Measurements from ENCODE around the gene SIGLEC14. TPM values are rescaled to one million over a fixed set of nuclear protein-coding genes. Genes with fewer than 3 reads are reported as not detected.

The SIGLEC14 gene
- total RNA-seq, 1 donor from 2014 or later = not detected

GRCh38 chr19:51600940-51601580 is 45.6 kb downstream of the SIGLEC14 start:
- H3K4me3 Mint-ChIP-seq (ENCODE audit: low read depth) = no peak overlapping the region
- H3K27me3 Mint-ChIP-seq = no peaks in the 10 kb centered on the region
- no peaks in the 10 kb centered on the region for H3K4me1 Mint-ChIP-seq (ENCODE audit: low read depth)
- no peak overlapping the region for H3K27ac Mint-ChIP-seq
- peaks cover 3% of the 10 kb centered on the region for H3K9me3 Mint-ChIP-seq (ENCODE audit: low read depth)
- peaks cover 1% of the 10 kb centered on the region for H3K36me3 Mint-ChIP-seq (ENCODE audit: insufficient read depth)
- TF ChIP-seq CTCF (IDR thresholded peaks at IDR 0.05; ENCODE audit: unreplicated experiment) = no peak
- no peak for DNase-seq (ENCODE audit: low spot score, unreplicated experiment)

GRCh38 chr19:51599084-51599483 is 47.5 kb downstream of the SIGLEC14 start:
- Mint-ChIP-seq H3K27ac (no peak overlapping the region), H3K4me3 (ENCODE audit: low read depth) (no peak overlapping the region), H3K4me1 (ENCODE audit: low read depth) (peaks cover 7% of the 10 kb centered on the region), H3K36me3 (ENCODE audit: insufficient read depth) (peaks cover 1% of the 10 kb centered on the region), H3K27me3 (no peaks in the 10 kb centered on the region), H3K9me3 (ENCODE audit: low read depth) (peaks cover 3% of the 10 kb centered on the region)
- no peak for TF ChIP-seq CTCF (IDR thresholded peaks at IDR 0.05; ENCODE audit: unreplicated experiment)
- DNase-seq (ENCODE audit: low spot score, unreplicated experiment) = no peak

GRCh38 chr19:51598159-51598915 is 48.3 kb downstream of the SIGLEC14 start:
- peaks cover 1% of the 10 kb centered on the region for H3K36me3 Mint-ChIP-seq (ENCODE audit: insufficient read depth)
- no peak for TF ChIP-seq CTCF (IDR thresholded peaks at IDR 0.05; ENCODE audit: unreplicated experiment)
- H3K9me3 Mint-ChIP-seq (ENCODE audit: low read depth) = peaks cover 3% of the 10 kb centered on the region
- H3K4me1 Mint-ChIP-seq (ENCODE audit: low read depth) = peaks cover 13% of the 10 kb centered on the region
- no peak for DNase-seq (ENCODE audit: low spot score, unreplicated experiment)
- no peak overlapping the region for H3K4me3 Mint-ChIP-seq (ENCODE audit: low read depth)
- no peaks in the 10 kb centered on the region for H3K27me3 Mint-ChIP-seq
- H3K27ac Mint-ChIP-seq = no peak overlapping the region

GRCh38 chr19:51595190-51596175 is 51.1 kb downstream of the SIGLEC14 start:
- Mint-ChIP-seq H3K36me3 (ENCODE audit: insufficient read depth) (no peaks in the 10 kb centered on the region), H3K4me3 (ENCODE audit: low read depth) (peak overlapping the region; percentile 87), H3K4me1 (ENCODE audit: low read depth) (peaks cover 17% of the 10 kb centered on the region), H3K27me3 (no peaks in the 10 kb centered on the region), H3K27ac (peak overlapping the region; percentile 95), H3K9me3 (ENCODE audit: low read depth) (peaks cover 3% of the 10 kb centered on the region)
- no peak for TF ChIP-seq CTCF (IDR thresholded peaks at IDR 0.05; ENCODE audit: unreplicated experiment)
- DNase-seq (ENCODE audit: low spot score, unreplicated experiment) = no peak

- H3K27ac Mint-ChIP-seq = peak overlapping the region; percentile 95
- peaks cover 17% of the 10 kb centered on the region for H3K4me1 Mint-ChIP-seq (ENCODE audit: low read depth)
- H3K27me3 Mint-ChIP-seq = no peaks in the 10 kb centered on the region
- peak overlapping the region; percentile 87 for H3K4me3 Mint-ChIP-seq (ENCODE audit: low read depth)
- no peak for TF ChIP-seq CTCF (IDR thresholded peaks at IDR 0.05; ENCODE audit: unreplicated experiment)
- H3K9me3 Mint-ChIP-seq (ENCODE audit: low read depth) = peaks cover 3% of the 10 kb centered on the region
- H3K36me3 Mint-ChIP-seq (ENCODE audit: insufficient read depth) = peaks cover 1% of the 10 kb centered on the region
- no peak for DNase-seq (ENCODE audit: low spot score, unreplicated experiment)
These were observed 51.9 kb downstream of the SIGLEC14 start for GRCh38 chr19:51594774-51595109.
